Epithelial cell of proximal tubule (primary cell): Measurements from ENCODE around the gene ZAP70. TPM values are rescaled to one million over a fixed set of nuclear protein-coding genes. Genes with fewer than 3 reads are reported as not detected.
"Not testable (repeated sequence)": the region's sequence is repeated elsewhere in the genome, so short reads cannot be mapped to it uniquely, and the experiment has no call there.

Experiments
- DNase-seq: peaks from one replicate; pipeline ENCODE4 v3.0.0-alpha.2; 2011; ENCODE audit warnings: low read depth
- H3K4me3 ChIP-seq: 2 replicates; pipeline ENCODE4 v1.5.1; 2011; ENCODE audit warnings: low read depth, mild to moderate bottlenecking, low read length
- CTCF ChIP-seq: conservative IDR thresholded peaks from 2 replicates; pipeline ENCODE4 v1.5.1; 2012; ENCODE audit warnings: low read depth, mild to moderate bottlenecking, low read length
- total RNA-seq: library from RNA; depleted of rRNA; stranded (reverse); fragments of >200 nt; gene quantifications from 2 replicates; pipeline ENCODE4 v1.2.3, GENCODE V29; 2015

Gene ZAP70
- total RNA-seq, 1 donor from 2014 or later = not detected

- TF ChIP-seq CTCF = no peak
- H3K4me3 ChIP-seq = no peak overlapping the region
- no peak for DNase-seq
These were observed 41.9 kb upstream of the ZAP70 start for GRCh38 chr2:97671526-97671925.

GRCh38 chr2:97672606-97673140 is 40.7 kb upstream of the ZAP70 start:
- not testable (repeated sequence) for H3K4me3 ChIP-seq, DNase-seq

GRCh38 chr2:97673182-97673914 is 40.0 kb upstream of the ZAP70 start:
- no peak for TF ChIP-seq CTCF
- H3K4me3 ChIP-seq = no peak overlapping the region
- no peak for DNase-seq

- H3K4me3 ChIP-seq = no peak overlapping the region
- TF ChIP-seq CTCF = no peak
- no peak for DNase-seq
These were observed 39.5 kb upstream of the ZAP70 start for GRCh38 chr2:97673915-97674283.

GRCh38 chr2:97675430-97676113 is 37.8 kb upstream of the ZAP70 start:
- no peak for DNase-seq
- no peak for TF ChIP-seq CTCF
- no peak overlapping the region for H3K4me3 ChIP-seq

GRCh38 chr2:97676620-97677019 is 36.8 kb upstream of the ZAP70 start:
- no peak for TF ChIP-seq CTCF
- no peak for DNase-seq
- H3K4me3 ChIP-seq = no peak overlapping the region

GRCh38 chr2:97677480-97677879 is 35.9 kb upstream of the ZAP70 start:
- no peak overlapping the region for H3K4me3 ChIP-seq
- no peak for DNase-seq
- TF ChIP-seq CTCF = no peak
